ENCODE data around the gene POLD3. TPM values are rescaled to one million over a fixed set of nuclear protein-coding genes. Genes with fewer than 3 reads are reported as not detected.

Gene POLD3
- total RNA-seq, 1 experiment from 2014 or later: 49.7 TPM

DNA sequence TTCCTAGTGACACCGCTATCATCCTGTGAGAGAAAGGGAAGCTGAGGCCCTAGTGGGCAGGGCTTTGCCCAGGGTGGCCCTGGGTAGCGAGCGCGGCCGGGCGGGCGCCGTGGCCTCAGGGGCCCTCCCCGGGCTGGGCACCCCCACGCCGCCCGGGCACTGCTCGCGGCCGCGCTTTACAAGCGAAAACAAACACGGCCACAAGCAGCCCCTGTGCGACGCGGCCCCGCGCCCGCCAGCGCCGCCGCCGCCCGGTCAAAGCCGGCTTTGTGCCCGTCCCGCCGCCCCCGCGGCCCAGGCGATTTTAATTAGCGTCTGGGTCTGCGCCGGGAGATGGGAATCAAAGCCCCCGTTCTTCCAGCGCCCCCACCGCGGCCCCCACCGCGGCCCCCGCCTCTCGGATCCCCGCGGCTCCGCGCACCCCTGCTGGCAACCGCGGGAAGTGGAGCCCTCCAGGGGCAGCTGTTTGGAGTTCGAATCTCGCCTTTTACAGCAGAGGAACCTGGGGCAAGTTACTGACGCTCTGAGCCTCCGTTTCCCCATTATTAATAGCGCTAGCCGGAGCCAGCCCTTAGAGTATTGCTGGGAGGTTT lies 91.0 kb downstream of the POLD3 start:
- TF ChIP-seq, protein P1, sequence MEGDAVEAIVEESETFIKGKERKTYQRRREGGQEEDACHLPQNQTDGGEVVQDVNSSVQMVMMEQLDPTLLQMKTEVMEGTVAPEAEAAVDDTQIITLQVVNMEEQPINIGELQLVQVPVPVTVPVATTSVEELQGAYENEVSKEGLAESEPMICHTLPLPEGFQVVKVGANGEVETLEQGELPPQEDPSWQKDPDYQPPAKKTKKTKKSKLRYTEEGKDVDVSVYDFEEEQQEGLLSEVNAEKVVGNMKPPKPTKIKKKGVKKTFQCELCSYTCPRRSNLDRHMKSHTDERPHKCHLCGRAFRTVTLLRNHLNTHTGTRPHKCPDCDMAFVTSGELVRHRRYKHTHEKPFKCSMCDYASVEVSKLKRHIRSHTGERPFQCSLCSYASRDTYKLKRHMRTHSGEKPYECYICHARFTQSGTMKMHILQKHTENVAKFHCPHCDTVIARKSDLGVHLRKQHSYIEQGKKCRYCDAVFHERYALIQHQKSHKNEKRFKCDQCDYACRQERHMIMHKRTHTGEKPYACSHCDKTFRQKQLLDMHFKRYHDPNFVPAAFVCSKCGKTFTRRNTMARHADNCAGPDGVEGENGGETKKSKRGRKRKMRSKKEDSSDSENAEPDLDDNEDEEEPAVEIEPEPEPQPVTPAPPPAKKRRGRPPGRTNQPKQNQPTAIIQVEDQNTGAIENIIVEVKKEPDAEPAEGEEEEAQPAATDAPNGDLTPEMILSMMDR (IDR thresholded peaks at IDR 0.05; ENCODE audit: insufficient read depth in 1 of 2, low read depth in 1 of 2, low read length in 1 of 2, severe bottlenecking in 1 of 2, unreplicated experiment in 1 of 2): no peak
- H3K4me1 ChIP-seq: no peaks in the 10 kb centered on the region
- no peak overlapping the region for H3K4me3 ChIP-seq (ENCODE audit: low read depth, low read length)
- intact Hi-C loops (cut with micrococcal nuclease; ENCODE audit: unreplicated experiment): no loop called here
- no peak overlapping the region for H3K4me3 Mint-ChIP-seq (ENCODE audit: unreplicated experiment)
- H3K9me3 ChIP-seq: no peaks in the 10 kb centered on the region
- no peaks in the 10 kb centered on the region for H3K27me3 Mint-ChIP-seq (ENCODE audit: insufficient read depth, unreplicated experiment)
- H3K36me3 Mint-ChIP-seq (ENCODE audit: insufficient read depth, unreplicated experiment): no peaks in the 10 kb centered on the region
- H3K27me3 ChIP-seq (replicated peaks; ENCODE audit: control insufficient read depth, insufficient read depth, low read length): no peaks in the 10 kb centered on the region
- H3K4me1 Mint-ChIP-seq (ENCODE audit: low read depth, unreplicated experiment): no peaks in the 10 kb centered on the region
- CTCF ChIA-PET: no interaction called here
- DNase-seq: peak in 1 of 2 experiments; percentile 17
- no TSS peak for BruUV-seq (replicated peaks)
- H3K9me3 Mint-ChIP-seq (ENCODE audit: unreplicated experiment): no peaks in the 10 kb centered on the region
- H3K27ac Mint-ChIP-seq (ENCODE audit: unreplicated experiment): no peak overlapping the region
- POLR2A ChIA-PET: no interaction called here
- H3K36me3 ChIP-seq (ENCODE audit: control insufficient read depth, insufficient read depth, low read length): no peaks in the 10 kb centered on the region

DNA sequence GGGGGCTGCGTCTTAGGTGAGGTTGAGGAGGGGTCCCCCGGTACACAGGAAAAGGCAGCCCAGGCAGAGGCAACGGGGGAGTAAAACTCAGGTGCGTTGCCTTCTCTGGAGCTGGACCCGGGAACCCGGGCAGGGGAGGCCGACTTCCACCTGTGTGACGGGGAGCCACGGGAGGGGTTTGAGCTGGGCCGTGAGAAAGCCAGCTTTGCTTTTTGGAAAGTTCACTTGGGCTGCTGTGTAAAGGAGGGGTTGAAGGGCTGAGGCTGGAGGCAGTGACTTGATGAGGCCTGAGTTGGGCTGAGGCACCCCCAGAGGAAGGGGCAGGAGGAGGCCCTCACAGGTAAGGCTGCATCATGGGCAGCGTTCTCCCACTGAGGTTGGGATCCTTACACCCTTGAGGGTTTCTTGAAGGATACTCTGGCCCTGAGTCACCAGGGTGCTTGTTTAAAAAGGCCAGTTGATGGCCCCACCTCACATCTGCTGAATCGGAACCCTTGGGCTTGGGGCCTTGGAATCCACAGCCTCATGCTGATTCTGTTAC lies 91.6 kb downstream of the POLD3 start:
- no peaks in the 10 kb centered on the region for H3K9me3 Mint-ChIP-seq (ENCODE audit: unreplicated experiment)
- H3K4me1 ChIP-seq: no peaks in the 10 kb centered on the region
- H3K4me3 Mint-ChIP-seq (ENCODE audit: unreplicated experiment): no peak overlapping the region
- DNase-seq: peak in 1 of 2 experiments; percentile 33
- no peaks in the 10 kb centered on the region for H3K27me3 Mint-ChIP-seq (ENCODE audit: insufficient read depth, unreplicated experiment)
- H3K36me3 ChIP-seq (ENCODE audit: control insufficient read depth, insufficient read depth, low read length): no peaks in the 10 kb centered on the region
- TF ChIP-seq, protein P1 (IDR thresholded peaks at IDR 0.05; ENCODE audit: insufficient read depth in 1 of 2, low read depth in 1 of 2, low read length in 1 of 2, severe bottlenecking in 1 of 2, unreplicated experiment in 1 of 2): no peak
- no peaks in the 10 kb centered on the region for H3K4me1 Mint-ChIP-seq (ENCODE audit: low read depth, unreplicated experiment)
- H3K36me3 Mint-ChIP-seq (ENCODE audit: insufficient read depth, unreplicated experiment): no peaks in the 10 kb centered on the region
- H3K27ac Mint-ChIP-seq (ENCODE audit: unreplicated experiment): no peak overlapping the region
- H3K4me3 ChIP-seq (ENCODE audit: low read depth, low read length): no peak overlapping the region
- no peaks in the 10 kb centered on the region for H3K27me3 ChIP-seq (replicated peaks; ENCODE audit: control insufficient read depth, insufficient read depth, low read length)
- intact Hi-C loops (cut with micrococcal nuclease; ENCODE audit: unreplicated experiment): no loop called here
- ChIA-PET CTCF (interaction anchor here (1.5 kb wide), 1 partner anchor 19 kb away, joined by 4 read pairs; no protein-coding TSS in a partner anchor), POLR2A (no interaction called here)
- BruUV-seq (replicated peaks): no TSS peak
- H3K9me3 ChIP-seq: no peaks in the 10 kb centered on the region

DNA sequence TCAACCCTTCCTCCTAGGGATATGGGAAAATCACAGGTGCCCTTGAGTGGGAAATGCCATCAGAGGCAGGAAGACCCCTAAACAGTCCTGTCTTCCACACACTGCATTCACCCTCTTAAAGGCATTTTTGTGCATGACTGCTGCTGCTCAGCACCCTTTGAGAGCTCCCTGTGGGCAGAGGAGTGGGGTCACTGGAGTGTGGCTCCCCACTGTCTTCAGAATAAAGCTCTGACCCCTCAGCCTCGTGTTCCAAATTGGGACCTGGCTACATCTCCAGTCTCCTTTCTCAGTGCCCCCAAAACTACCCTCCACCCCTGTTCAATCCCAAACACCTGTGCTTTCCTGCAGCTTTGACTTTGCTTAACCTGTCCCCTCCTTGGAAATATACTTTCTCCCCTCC lies 92.3 kb downstream of the POLD3 start:
- Mint-ChIP-seq H3K4me3 (ENCODE audit: unreplicated experiment) (no peak overlapping the region), H3K36me3 (ENCODE audit: insufficient read depth, unreplicated experiment) (no peaks in the 10 kb centered on the region), H3K9me3 (ENCODE audit: unreplicated experiment) (no peaks in the 10 kb centered on the region), H3K4me1 (ENCODE audit: low read depth, unreplicated experiment) (no peaks in the 10 kb centered on the region), H3K27ac (ENCODE audit: unreplicated experiment) (no peak overlapping the region), H3K27me3 (ENCODE audit: insufficient read depth, unreplicated experiment) (no peaks in the 10 kb centered on the region)
- intact Hi-C loops (cut with micrococcal nuclease; ENCODE audit: unreplicated experiment): no loop called here
- Histone ChIP-seq H3K36me3 (ENCODE audit: control insufficient read depth, insufficient read depth, low read length) (no peaks in the 10 kb centered on the region), H3K9me3 (no peaks in the 10 kb centered on the region), H3K4me3 (ENCODE audit: low read depth, low read length) (no peak overlapping the region), H3K27me3 (replicated peaks; ENCODE audit: control insufficient read depth, insufficient read depth, low read length) (no peaks in the 10 kb centered on the region), H3K4me1 (no peaks in the 10 kb centered on the region)
- ChIA-PET CTCF (interaction anchor here (1.5 kb wide), 1 partner anchor 18 kb away, joined by 4 read pairs; no protein-coding TSS in a partner anchor), POLR2A (no interaction called here)
- TF ChIP-seq, protein P1 (IDR thresholded peaks at IDR 0.05; ENCODE audit: insufficient read depth in 1 of 2, low read depth in 1 of 2, low read length in 1 of 2, severe bottlenecking in 1 of 2, unreplicated experiment in 1 of 2): no peak
- peak in 1 of 2 experiments; percentile 14 for DNase-seq
- BruUV-seq (replicated peaks): no TSS peak

All from Caco-2 (cell line).